HG03175 (cell line): ENCODE data around the gene SLC4A1.

Experiments
- ATAC-seq: cut with Tn5 transposase; IDR thresholded peaks from one replicate; pipeline ENCODE4 v1.9.1; 2021; ENCODE audit warnings: mild to moderate bottlenecking, moderate library complexity; ENCODE audit not compliant: unreplicated experiment

Gene SLC4A1

DNA sequence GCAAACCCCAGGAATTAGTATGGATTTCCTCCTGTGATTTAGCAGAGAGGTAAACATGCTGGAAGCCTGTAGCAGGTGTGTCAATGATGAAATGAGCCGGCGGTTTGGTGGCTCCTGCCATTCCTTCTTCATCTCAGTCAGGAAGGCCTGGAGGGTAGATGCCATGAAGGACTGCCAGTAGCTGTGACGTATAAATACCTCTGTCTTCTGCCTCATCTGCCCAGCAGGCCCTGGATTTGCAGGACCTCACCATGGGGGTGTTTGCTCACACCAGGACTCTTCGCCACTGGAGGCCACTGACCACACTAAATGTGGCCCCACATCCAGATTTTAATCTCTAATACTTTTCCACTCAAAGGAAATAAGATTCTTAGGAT, 16.1 kb upstream of the SLC4A1 start:
- no peak for ATAC-seq

DNA sequence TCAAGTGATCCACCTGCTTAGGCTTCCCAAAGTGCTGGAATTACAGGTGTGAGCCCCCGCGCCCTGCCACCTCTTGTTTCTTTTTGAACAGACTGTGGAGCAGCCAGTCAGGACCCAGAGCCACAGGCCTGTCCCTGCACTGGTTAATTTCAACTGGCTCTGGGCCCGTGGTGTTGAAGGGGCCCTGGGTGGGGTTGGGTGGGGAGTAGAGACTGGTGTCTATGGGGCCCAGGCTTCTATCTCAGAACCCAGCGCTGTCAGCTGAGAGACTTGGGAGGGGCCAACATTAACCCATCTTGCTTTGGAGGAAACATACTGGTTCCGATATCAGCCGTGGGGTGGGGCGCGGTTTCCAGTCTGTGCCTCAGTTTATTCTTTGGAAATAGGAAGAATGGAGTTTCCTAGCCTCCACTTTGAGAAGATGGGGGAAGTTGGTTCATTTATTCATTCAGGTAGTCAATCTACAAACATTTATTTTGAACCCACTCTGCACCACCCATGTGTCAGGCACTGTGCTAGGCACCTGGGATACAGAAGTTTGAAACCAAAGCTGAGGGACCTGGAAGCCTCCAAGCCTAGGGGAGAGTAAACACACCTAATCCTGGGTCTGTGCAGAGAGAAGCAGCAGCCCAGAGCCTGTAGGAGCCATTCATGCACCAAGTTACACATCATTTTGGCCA, 15.5 kb upstream of the SLC4A1 start:
- ATAC-seq: no peak

DNA sequence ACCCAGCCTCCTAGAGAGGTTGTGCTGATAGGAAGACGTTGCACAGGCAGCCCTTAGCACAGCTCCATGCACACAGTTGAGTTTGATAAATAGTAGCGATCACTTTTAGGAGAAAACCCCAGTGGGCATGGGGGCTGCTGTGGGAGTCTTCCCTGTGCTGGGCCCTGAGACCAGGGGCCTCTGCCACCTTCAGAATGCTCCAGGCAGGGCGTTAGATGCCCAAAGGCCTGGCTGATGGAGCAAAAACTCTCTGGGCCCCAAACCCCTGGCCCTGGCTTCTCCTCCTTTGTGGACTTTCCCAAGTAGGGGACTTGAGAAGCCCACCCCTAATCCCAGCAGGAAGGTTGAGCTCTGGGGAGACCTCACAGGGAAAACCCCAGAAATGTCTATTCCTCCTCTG, 14.3 kb upstream of the SLC4A1 start:
- no peak for ATAC-seq

DNA sequence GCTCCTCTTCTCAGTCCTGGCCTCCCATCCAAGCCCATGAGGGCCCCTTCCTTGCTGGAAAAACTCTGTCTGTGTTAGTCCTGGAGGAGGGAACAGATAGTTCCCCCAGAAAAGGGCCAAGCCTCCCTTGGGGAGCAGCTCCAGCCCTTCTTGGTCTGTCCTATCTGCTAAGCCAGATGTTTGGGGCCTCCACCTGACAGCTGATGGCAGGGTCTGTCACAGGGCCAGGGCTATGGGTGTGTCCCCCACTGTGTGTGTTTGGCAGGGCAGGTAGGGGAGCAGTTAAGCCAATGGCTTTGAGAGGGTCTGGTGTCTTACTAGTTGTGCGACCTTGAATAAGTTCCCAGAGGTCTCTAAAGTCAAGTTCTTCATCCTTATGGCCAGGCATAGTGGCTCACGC, 13.6 kb upstream of the SLC4A1 start:
- no peak for ATAC-seq

DNA sequence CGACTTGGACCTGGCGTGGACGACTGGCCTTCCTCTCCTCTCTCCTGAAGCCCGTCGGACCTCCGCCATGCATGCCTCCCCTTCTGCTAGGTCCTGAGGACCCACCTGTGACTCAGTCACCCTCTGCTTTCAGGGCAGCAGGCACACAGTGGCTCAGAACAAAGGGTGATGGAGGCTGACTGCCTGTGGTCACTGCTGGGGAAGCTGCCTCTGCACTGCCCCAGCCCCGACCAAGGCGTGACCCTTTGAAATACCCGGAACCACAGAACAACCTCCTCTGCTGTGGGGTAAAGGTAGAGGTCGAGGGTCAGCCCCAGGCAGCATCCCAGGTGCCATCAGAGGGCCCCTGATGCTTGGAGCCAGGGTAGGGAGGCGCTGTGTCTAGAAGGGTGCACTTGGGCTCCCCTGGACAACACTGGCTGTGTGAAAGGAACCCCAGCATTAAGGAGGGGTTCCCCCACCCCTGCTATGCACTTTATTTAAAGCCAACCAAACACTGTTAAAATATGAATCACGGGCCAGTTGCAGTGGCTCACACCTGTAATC, 12.5 kb upstream of the SLC4A1 start:
- no peak for ATAC-seq

DNA sequence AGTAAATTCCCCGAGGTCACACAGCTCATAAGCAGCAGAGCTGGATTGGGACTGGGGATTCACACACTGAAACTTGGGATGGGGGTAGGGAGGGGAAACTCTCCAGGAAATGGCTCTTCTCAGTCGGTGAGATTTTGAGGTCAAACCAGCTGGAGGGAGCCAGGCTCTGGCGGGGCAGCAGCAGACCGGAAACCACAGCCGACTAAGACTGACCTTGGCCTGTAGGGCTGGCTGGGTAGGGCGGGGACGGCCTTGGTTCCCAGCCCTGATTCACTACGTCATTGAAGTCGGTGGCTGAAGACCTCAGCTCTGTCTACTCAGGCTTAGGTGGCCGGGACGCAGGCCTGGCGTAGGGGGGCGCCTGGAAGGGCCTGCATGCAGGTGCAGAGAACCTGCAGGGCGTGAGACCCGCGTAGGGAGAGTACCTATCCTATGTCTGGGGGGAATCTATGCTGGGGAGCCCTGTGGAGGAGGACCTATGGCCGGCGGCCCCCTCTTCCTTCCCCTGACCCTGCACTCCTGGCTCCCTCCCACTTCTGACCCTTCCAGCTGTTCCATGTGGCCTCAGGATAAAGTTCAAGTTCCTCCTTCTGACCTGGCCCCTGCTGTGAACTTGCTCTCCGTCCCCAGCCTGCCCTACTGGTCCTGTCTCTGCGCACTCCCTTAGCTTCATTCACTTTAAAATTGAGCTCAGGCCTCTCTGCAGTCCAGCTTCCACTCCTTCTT, 11.9 kb upstream of the SLC4A1 start:
- peak; percentile 90 for ATAC-seq

DNA sequence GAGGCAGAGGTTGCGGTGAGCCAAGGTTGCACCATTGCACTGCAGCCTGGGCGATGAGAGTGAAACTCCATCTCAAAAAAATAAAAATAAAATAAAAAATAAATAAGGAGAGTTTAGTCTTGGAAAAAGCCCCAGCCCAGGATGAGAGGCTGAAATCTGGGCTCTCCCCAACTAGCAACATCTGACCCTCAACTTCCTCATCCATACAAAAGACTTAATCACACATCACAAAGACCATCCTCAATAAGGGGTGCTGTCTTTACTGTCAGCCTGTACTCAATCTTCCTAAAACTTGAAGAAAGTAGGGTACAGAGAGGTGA, 11.4 kb upstream of the SLC4A1 start:
- ATAC-seq: no peak

DNA sequence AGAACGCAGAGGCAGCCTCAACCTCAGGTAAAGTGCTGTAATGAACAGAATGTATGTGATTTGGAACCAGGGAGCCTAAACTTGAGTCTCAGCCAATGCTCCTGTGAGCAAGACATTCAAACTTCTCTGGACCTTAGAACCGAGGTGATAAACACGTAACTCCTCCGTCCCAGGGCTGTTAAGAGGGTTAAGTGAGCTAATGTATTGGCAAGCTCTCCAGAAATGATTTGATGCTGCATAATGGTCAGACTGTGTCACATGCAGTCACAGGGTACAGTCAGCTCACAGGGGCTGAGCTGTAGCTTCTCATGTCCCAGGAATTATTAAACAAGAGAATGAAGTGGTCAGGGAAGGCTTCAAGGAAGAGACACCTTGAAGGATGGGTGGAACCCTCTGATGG, 10.0 kb upstream of the SLC4A1 start:
- no peak for ATAC-seq

DNA sequence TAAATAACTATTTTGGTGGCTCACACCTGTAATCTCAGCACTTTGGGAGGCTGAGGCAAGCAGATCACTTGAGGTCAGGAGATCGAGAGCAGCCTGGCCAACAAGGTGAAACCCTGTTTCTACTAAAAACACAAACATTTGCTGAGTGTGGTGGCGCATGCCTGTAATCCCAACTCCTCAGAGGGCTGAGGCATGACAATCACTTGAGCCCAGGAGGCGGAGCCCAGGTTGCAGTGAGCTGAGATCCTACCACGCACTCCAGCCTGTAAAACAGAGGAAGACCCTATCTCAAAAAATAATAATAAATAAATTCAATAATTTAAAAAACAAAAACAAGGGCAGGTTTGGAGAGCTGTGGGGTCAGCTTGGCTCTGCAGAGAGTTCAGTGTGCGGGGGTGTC, 5.7 kb upstream of the SLC4A1 start:
- ATAC-seq: no peak

DNA sequence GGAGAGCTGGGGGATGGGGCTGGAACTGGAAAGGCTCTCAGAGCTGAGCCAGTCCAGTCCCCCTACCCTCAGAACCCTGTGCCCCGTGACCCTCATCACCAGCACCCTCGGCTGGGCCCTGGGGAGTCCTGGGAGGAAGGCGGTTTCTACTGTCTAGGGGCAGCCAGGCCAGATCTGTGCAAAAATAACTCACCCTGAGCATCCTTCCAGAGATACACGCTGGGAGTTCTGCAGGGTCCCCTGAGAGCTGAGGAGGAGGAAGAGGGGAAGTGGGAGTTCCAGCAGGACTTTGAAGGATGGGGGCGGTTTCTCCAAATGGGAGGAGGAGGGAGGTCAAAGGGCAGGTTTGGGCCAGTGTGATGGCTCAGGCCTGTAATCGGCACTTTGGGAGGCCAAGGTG, 5.0 kb upstream of the SLC4A1 start:
- ATAC-seq: no peak

DNA sequence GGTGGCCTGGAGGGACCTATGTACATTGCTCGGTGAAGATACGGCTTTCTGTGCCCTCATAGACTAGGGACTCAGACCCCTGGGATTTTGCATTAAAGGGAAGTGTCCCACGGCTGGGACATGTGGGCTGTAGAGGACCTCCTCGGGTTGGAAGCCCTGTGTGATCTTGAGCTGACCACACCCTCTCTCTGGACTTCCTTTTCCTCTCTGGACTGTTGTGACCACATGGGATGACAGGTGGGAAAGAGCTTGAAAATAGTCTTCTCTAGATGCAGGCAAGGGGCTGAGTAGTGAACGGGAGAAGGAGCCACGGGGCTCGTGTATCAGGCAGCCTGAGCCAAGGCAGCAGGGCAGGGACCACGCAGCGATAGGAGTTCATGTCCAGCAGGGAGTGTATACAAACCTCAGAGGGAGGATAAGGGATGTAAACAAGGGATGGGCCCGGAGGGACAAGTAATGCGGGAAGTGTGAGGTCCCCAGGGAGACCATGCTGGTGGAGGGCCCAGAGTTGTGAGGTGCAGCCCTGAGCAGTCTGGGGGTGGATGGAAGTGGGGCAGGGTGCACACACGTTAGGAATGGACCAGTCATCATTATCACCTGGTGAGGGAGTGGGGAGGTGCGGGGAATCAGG, 4.5 kb upstream of the SLC4A1 start:
- no peak for ATAC-seq

DNA sequence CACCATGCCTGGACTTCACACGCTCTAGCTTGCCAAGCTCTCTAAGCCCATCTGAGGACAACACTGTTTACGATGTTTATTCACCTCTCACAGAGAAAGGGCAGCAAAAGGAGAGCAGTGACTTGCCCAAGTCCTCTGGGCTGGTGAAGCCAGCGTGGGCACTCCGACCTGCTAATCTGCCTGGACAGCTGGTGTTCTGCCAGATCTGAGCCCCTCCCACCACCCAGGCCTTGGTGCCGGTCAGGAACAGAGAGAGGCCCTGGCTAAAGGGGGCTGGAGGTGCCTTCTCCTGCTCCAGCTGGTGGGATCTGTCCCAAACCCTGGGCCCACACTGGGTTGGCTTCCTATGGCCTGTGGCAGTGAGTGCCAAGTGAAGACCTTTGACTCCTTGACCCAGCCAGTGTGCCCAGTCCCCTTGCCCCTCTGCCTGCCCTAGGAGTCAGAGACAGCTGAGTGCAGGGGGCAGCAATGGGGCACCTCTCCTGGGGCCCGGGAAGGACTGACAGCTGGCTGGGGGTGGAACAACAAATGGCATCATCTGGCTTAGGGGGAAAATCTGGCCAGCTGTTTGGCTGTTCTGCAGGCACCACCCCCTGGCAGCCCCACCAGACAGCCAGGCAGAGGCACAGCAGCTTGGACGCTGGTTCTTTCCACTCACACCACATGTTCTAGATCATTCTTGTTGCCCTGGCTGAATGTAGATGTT, 1.8 kb upstream of the SLC4A1 start:
- ATAC-seq: no peak

DNA sequence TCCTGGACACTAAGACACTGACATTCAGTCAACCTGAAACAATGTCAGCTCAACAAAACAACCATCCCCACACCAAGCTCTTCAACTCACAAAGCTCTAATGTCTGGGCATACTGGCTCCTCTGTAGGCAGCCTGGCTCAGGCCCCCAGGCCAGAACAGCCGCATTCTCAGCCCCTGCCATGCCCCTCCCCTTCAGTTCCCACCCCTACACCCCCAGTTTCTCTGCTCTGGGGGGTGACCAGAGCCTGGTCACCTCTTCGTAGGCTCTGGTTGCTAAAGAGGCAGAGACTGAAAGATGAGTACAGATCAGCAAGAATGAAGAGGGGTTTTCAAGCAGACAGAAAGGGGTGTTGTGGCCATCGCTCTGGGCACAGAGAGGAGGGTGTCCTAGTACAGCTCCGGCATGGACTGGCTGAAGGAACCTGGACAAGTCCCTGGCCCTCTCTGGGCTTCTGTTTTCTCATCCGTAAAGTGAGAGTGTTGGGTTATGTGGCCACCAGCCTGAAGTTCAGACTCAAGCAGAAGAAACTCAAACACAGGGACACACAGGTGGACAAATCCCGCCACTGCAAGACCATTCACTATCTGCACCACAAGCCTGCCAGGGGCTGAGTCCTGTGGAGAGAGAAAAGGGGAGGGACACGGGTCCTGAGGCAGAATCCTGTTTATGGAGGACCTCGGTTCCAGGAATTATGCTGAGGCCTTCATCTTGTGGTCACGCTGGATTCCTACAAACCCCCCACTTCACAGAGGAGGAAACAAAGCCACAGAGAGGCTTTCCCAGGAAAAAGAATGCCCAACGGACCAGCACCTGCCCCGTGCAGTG, 987 bp upstream of the SLC4A1 start:
- no peak for ATAC-seq

DNA sequence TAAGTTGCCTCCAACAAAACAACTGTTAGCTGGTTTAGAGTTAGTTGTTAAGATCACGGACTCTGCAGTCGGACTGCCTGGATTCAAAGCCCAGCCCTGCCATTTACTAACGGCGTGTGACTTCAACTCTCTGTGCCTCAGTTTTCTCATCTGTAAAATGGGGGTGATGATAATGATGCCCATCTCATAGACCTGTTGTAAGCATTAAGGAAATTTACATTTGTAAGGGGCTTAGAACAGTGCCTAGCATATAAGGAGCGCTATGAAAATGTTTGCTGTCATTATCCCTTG, 825 bp downstream of the SLC4A1 start:
- ATAC-seq: no peak

DNA sequence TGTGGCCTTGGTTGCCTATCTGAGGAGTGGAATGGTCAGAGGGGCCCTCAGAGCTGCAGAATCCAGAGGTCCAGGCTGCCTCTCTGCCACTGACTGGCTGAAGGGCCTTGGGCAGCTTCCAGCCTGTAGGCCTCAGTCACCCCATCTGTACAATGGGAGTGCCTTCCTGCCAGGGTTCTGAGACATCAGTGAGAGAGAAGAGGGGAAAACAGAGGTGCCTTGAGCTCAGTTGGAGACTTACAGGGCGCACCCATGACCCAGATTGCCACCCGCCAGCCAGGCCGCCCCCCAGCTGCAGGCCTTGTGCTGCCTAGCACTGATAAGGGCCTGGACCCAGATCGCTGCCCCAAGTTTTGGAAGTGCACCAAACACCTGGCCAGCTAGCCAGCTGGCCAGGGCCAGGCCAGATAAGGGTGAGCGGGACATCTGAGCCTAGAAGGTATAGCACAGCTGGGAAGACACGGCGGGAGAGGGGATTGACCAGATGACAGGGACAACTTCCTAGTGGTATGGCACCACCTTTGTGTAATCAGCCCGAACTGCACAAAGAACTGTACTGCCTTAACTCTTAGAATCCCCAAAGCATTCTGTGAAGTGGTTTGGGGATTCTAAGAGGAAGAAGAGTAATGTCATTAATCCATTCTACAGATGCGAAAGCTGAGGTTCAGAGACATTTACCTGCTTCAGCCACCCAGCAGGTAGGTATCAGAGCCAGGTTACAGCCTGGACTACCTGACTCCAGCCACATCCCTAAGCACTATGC, 1.4 kb downstream of the SLC4A1 start:
- ATAC-seq: no peak

DNA sequence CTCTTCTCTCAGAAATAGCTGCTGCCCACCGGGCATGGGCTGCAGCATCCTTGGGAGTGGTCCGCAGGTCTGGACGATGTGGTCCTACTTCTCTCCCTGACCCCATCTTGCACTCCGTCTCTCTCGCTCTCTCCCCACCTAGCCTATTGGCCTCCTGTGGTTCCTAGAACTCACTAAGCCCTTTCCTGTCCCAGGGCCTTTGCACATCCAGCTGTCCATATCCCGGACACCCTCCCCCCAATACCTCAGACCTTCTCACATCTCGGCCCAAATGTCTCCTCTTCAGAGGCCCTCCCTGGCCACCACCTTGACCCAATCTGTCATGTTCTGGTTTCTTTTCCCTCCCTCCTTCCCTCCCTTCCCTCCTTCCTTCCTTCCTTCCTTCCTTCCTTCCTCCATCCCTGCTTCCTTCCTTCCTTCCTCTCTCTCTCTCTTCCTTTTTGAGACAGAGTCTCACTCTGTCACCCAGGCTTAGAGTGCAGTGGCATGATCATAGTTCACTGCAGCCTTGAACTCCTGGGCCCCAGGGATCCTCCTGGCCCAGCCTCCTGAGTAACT, 4.5 kb downstream of the SLC4A1 start:
- ATAC-seq: no peak

DNA sequence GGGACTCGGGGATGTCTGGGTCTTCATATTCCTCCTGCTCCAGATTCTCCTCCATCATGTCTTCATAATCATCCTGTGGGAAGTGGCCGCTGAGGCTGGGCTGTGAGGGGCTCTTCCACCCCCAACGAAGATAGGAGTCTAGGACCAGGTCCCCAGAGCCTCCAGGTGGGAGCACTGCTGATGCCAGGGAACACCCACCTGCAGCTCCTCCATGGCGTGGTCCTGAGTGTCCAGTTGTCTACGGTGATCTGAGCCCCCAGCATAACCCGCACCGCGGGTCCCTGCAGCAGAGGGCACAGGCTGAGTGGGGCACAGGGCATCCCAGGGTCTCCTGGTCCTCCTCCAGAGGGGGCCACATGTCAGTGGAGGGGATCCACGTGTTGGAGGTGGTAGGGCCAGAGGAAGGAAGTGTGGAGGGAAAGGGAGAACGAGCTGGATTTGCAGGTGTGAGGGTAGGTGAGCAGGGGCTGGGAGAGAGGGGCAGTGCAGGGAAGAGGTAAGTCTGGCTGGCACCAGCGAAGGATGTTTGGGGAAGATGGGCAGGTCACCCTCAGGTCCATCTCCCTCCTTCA, 5.2 kb downstream of the SLC4A1 start:
- ATAC-seq: no peak

DNA sequence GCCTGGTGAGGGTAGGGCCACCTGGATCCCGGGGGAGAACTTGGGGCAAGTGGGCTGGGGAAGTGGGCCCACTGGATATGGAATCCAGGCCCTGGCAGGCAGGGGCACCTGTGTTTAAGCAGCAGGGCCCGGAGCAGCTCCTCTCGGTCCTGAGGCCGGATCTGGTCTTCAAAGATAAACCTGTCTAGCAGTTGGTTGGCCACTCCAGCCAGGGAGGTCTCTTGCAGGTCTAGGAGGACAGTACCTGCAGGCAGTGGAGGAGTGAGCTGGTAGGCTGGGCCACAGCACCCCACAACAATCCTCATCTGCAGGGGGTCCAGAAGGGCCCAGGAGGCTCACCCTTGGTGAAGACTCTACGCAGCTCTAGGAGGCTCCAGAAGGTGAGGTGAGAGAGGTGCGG, 7.6 kb downstream of the SLC4A1 start:
- ATAC-seq: no peak

DNA sequence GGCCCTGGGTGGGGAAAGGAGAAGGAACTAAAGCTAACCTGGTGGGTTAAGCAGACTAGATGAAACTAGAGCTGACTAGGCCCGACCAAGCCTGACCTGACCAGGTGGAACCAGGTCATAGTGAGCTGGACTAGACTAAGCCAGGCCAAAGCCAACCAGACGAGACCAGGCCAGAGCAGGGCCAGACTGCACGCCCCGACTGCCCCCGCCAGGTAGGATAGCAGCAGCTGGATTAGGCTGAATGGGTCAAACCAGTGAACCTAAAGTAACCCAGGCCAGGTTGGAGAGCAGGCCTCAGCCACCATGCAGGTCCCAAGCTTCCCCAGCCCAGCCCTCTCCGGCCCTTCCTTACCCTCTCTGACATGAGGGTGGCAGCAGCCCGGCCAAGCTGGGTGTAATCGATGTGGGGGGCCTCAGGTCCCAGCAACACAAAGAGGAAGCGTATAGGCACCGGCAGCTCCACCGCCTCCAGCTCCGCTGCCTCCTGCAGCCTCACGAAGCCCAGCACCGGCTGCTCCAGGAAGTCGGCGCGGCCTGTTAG, 9.1 kb downstream of the SLC4A1 start:
- ATAC-seq: no peak
